IPS DF 19.7 (cell line): ENCODE data around the gene UBQLN4.
"Not testable (repeated sequence)": the region's sequence is repeated elsewhere in the genome, so short reads cannot be mapped to it uniquely, and the experiment has no call there.

Experiments used
- DNase-seq: peaks from one replicate; pipeline ENCODE4 v3.0.0-alpha.2; 2013; ENCODE audit warnings: low read depth, low spot score

Gene UBQLN4

GRCh38 chr1:156060937-156061636 lies 7.5 kb upstream of the UBQLN4 start, which contains the start of gene RAB25:
RAB25 (plus strand) TSS chr1:156061160; CDS start chr1:156061401, 241 bp downstream.
- no peak for DNase-seq

DNA sequence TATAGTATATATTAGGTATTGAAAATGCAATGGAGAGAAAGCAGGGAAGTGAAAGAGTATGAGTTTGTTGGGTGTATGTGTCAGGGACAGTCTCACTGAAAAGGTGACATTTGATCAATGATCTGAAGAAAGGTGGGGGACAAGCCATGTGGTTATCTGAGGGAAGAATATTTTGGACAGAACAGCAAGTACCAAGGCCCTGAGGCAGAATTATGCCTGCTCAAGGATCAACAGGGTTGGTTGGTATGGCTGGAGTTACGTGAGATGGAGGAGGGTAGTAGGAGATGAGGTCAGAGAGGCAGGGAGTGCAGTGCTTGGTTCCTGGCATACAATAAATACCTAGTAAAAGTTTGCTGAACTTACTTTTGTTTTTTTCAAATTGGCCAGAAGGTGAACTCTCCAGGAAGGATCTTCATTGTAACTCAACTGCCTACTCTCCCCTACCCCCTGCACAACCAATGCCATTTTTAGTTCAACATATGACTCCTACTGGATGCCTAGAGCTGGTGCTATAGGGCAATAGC lies 2.8 kb upstream of the UBQLN4 start:
- DNase-seq, result no peak

DNA sequence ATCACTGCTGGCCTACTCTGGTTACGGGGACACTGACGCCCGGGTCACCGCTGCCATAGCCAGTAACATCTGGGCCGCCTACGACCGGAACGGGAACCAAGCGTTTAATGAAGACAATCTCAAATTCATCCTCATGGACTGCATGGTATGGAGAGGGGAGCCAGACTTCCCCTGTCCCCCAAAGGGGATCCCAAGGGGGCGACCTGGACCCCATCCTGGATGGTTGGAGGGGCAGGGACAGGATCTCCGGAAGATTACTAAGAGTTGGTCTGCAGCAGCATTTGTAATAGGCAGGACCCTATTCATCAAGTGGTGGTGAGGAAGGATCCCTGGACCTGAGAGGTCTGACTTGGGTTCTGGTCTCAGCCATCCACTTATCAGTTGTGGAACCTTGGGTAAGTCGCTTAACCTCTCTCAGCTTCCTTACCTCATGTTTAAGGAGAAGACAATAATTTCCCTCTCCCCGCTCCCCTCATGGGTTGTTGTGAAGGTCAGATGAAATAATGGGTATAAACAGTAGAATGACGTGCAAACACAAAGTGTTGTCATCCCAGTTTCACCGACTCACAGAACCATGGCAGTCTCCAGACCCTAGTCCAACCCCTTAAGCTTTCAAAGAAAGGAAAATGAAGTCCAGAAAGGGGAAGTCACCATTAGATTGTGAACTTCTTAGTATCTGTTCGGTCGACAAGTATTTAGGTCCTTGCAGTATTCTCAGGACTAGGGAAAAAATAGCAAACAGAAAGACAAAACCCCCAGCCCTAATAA lies 1.9 kb upstream of the UBQLN4 start:
- DNase-seq, result no peak

GRCh38 chr1:156054500-156055280 lies 1.1 kb upstream of the UBQLN4 start, which contains the start of gene LAMTOR2:
LAMTOR2 (plus strand) TSS chr1:156054782; CDS start chr1:156054890, 108 bp downstream.
- peak; percentile 91 for DNase-seq

DNA sequence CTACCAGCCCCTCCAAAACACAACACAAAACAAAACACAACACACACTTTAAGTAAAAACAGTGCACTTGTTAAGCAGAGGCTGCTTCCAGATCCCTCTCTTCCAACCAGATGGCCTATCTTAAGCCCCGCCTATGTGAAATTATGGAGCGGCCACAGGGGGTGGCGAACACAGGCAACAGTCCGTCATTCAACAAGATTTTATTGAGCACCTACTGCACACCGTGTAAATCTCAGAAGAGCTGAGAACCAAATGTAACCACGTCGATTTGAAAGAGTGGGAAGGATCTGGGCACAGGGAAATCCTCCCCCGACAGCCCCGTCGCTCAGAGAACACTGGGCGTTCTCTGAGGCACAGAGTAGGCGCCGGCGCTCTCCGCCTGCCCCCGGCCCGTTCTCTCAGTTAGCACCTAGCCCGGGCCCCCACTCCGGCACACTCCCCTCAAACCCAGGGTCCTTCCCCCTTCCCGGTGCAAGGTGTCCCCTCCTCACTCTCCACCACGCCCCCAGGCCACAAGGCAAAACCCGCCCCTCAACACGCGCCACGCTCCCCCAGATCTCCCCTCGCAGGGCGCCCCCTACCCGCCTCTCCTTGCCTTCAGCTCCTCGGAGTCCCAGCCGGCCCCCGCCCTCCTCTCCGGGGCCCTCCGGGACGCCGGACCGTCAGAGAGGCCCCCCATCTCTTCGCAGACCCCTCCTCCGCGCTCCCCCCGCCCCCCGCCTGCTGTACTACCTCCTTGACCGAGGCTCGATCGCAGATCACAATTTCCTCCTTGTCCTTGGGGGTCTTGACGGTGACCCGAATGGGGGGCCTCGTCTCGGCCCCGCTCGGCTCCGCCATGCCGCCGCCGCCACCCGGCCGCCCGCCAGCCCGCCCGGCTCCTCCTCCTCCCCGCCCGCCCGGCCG lies 483 bp downstream of the UBQLN4 start:
- DNase-seq, result no peak

- DNase-seq, result no peak
Measured at GRCh38 chr1:156051011-156051725, 2.4 kb downstream of the UBQLN4 start.

GRCh38 chr1:156050376-156050775 lies 3.2 kb downstream of the UBQLN4 start:
- no peak for DNase-seq

DNA sequence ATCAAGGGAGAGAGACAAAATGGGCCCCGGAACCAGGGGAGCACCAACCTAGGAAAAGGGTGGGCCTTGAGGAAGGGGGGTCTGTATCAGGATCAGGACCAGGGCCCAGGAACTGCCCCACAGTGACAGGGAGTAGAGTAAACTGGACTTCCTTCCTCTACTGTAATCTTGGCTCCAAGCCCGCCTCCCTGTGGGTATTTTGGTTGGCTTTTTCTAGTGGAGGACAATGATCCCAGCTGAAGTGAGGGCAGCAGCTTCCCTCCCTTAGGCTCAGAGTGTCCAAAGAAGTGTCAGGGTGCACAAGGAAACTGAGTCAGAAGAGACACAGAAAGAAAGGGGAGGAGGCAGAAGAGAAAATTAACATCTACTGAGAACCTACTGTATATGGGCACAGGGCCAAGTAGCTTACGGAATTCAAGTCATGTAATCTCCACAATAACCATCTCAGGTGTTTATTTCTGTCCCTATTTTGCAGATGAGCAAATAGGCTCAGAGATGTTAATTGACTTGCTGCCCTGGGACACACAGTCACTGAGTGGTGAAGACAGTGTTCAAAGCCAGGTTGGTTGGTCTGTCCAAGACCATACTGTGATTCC lies 4.8 kb downstream of the UBQLN4 start:
- no peak for DNase-seq

DNA sequence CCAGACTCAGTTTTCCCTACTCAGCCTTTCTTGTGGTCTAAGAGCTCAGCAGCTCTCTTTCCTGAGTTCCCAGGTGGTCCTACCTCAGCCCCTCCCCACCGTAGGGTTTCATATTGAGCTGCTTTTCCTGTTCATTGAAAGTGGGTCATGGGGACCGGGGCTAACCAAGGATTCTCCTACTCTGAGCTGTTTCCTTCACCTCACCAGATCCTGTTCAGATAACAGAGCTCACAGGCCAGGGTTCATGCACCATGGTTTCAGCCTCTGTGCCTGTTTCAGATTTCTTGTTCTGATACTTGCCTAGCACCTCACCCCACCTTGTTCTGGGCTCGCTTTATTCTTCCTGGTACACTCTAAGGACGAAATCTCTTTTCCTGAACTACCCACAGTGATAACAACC lies 8.5 kb downstream of the UBQLN4 start:
- no peak for DNase-seq

GRCh38 chr1:156042828-156043227 lies 10.8 kb downstream of the UBQLN4 start:
- DNase-seq, result no peak

DNA sequence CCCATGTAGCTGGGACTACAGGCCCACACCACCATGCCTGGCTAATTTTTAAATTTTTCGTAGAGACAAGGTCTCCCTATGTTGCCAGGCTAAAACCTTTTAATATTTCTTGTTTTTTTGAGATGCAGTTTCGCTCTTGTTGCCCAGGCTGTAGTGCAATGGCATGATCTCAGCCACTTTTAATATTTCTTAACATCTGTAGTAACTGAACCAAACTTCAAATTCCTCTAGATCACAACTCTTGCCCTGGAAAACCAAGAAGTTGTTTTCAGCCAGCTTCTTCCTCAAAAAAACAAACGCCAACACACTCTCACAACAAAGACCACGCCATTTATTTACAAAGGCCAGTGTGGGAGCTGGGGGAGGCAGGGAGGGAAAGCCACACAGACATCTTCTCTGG lies 18.6 kb downstream of the UBQLN4 start:
- DNase-seq, result not testable (repeated sequence)

- no peak for DNase-seq
Measured at GRCh38 chr1:156033011-156033410, 20.6 kb downstream of the UBQLN4 start.

DNA sequence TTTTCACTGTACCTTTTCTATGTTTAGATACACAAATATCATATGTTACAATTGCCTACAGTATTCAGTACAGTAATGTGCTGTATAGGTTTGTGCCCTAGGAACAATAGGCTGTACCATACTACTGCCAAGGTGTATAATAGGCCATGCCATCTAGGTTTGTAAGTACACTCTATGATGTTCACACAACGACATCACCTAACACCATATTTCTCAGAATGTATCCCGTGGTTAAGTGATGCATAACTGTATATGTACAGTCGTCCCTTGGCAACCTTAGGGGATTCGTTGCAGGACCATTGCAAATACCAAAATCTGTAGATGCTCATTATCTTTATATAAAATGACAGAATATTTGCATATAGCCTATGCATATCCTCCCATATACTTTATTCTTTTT lies 27.0 kb downstream of the UBQLN4 start:
- DNase-seq, result no peak

DNA sequence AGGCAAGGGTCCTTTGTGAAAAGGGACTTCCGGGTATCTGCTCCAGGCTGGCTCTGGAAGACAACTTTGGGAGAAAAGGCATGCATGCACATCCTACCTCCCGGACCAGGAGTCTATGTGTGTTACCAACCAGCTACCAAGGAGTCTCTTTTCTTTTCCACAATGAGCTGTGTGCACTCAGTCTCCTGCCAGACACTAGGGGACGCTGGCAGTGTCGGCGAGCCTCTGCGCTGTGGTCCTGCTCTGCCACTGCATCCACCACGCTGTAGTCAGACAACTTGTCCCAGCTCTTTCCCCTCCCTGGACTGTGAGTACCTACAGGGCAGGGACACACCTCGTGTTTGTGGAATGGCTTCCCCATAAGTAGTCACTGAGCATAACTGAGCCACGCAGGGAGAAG lies 27.7 kb downstream of the UBQLN4 start:
- peak; percentile 25 for DNase-seq

GRCh38 chr1:156024801-156025200 lies 28.8 kb downstream of the UBQLN4 start:
- no peak for DNase-seq

- no peak for DNase-seq
Measured at GRCh38 chr1:156021954-156022353, 31.6 kb downstream of the UBQLN4 start.

DNA sequence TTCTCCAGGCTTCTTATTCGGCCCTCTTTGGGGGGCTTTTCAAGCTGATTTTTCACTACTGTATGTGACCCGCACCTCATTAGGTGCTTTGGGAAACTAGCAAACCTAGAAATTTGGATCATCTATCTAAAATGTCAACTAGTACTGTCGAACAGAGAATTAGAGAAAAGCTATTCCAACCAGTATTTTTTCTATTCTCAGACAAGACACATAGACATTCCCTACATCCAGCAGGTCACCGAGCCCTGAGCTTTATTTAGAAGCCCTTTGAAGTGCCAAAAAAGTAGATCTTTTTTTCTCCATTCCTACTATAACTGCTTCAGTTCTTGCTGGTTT lies 32.5 kb downstream of the UBQLN4 start:
- no peak for DNase-seq

DNA sequence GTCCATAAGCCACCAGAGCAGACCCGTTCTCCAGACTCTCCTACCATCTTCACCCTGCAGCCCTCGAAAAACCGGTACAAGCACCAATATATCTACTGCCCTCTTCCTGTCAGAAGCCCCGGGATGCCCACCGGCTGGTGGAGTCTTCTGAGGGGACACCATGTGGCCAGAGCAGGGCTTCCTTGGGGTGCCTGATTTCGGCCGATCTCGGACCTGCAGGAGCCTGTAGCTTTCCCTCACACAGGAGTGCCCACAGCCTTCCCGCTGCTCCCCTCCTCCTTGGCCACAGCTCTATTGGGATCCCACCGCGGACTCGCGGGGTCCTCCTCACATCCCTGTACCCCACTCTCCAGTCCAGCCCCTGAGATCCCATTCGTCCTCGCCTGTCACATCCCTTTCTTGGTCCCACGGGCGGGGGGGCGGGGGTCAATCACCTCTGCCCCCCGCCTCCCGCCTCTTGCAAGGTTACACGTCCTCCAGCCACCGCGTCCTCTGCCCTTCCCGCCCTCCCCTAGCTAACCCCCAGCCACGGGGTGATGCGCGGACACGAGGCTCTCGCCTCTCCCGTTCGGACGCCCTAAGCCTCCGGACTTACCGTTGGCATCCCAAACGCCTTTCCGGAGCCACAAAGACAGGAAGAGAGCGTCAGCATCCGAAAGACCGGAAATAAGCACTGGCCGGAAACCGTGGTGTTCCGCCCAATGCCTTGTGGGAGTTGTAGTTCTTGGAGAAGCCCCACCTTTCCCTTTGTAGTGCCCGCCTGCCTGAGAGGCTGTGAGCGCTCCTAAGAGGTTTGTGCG lies 33.1 kb downstream of the UBQLN4 start, which contains the start of gene SSR2:
SSR2 (minus strand) TSS at position 659 of the 800 bp plus-strand sequence. CDS start 784 bp downstream, outside the sequence.
- DNase-seq, result peak; percentile 88

- DNase-seq, result no peak
Measured at GRCh38 chr1:156019946-156020292, 33.7 kb downstream of the UBQLN4 start.
